GM21717 (cell line): ENCODE results near the gene SPATC1L.

Source experiments
- ATAC-seq: cut with Tn5 transposase; IDR thresholded peaks from one replicate; pipeline ENCODE4 v1.9.1; 2021; ENCODE audit warnings: mild to moderate bottlenecking, moderate library complexity; ENCODE audit not compliant: unreplicated experiment

Gene SPATC1L

DNA sequence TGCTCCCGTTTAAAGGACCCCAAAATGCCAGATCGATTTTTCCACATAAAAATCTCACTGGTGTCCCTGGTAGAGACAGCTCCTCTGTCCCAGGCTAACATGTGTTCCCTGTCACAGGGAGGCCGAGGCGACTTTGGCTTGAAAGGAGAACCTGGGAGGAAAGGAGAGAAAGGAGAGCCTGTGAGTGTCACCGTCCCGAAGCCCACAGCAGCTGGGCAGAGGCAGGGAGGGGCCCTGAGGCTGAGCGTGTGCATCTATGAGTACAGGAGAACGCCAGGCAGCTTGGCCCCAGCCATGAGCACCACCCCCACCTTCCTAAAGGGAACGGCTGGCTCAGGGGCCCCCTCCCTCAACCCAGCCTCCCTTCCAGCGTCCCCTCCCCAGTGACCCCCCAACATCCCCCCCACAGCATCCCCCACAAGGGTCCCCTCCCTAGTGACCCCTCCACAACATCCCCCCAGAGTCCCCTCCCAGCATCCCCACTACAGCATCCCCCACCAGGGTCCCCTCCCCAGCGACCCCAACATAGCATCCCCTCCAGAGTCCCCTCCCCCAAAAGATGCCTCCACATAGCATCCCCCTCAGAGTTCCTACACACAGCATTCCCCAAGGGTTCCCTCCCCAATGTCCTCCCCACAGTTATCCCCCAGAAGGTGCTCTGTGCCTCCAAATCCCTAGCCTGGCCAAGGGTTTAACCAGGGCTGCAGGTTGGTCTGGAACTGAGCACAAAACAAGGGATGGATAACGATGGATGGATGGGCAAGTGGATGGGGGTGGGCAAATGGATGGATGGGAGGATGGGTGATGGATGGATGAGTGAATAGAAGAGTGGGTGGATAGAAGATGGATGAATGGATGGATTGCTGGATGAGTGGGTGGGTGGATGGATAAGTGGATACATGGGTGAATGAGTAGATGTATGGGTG lies 61.2 kb downstream of the SPATC1L start:
- ATAC-seq = no peak

DNA sequence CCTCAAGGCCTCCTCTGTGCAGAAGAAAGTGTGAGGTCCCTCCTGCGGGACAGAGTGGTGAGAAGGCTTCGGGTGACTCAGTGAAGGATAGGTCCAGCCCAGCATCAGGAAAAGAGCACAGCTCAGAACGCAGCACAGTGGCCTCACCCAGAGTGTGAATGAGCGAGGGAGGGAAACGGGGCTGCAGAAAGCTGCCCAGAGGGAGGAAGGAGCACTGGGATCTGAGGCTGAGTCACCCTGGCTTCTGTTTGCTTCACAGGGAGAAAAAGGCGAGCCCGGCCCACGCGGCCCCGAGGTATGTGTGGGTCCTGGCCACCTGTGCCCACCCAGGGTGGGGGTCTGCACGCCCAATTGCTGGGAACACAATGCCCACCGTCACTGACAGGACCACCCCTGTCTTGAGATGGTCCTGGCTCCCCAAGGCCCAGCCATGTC lies 62.0 kb downstream of the SPATC1L start:
- ATAC-seq = no peak

DNA sequence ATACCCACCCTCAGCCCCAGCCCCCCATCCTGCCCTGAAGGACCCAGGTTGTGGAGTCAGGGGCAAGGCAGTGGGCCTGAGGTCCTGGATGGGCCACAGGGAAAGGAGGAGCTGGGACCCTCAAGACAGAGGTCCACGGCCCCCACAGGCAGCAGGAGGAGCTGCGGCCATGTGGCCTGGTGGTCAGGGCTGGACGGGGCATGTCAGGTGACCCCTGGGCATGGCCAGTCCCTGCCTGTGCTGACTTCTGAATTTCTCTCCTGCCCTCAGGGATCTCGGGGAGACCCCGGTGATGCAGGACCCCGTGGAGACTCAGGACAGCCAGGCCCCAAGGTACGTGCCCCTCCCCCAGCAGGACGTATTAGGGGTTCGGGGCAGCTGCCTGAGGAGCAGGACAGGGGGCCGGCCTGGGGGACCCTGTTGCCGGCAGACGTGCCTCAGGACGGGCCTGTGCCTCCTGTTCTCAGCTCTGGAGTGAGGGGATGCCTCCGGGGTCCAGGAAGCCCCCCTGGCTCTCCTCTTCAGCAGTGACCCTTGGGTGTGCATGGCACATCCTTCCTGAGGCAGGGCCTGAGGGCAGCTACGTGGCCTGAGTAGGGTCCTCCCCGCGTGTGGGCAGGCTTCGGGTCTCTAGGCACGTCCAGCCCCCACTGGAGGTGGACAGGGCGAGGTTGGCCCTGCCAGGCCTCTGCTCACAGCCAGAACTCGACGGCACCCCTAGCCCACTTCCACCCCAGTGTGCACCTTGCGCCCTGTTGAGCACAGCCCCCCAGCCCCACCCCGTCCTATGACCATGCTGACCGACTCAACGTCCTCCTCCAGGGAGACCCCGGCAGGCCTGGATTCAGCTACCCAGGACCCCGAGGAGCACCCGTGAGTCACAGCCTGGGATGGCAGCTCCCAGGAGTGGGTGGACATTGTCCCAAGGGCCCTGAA lies 62.7 kb downstream of the SPATC1L start:
- ATAC-seq = no peak

- ATAC-seq = no peak
Observed at GRCh38 chr21:46120301-46121285, 63.7 kb downstream of the SPATC1L start.

- ATAC-seq = no peak
Observed at GRCh38 chr21:46119637-46120271, 64.5 kb downstream of the SPATC1L start.

DNA sequence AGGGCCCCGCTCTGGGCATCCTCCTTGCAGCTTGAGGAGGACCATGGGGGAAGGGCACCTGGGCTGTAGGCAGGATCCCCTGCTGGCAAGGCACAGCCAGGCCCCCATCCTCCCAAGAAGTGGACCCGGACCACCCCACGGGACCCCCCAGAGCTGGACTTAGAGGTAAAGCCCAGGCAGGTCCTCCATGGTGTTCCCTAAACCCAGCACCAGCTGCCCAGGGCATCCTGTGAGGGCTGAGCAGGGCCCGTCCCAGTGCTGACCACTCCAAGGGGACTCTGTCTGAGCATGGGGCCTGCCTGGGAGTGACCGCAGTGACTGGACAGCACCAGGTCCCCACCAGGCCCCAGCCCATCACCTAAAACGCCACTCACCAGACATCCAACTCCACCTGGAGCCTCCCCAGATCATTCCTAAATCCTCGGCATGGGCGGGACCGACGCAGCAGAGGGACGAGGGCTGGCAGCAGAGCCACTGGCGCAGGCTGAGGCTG lies 65.1 kb downstream of the SPATC1L start:
- ATAC-seq = no peak

- no peak for ATAC-seq
Observed at GRCh38 chr21:46118316-46119143, 65.7 kb downstream of the SPATC1L start.

GRCh38 chr21:46117586-46118315 lies 66.5 kb downstream of the SPATC1L start:
- no peak for ATAC-seq

GRCh38 chr21:46116776-46117585 lies 67.3 kb downstream of the SPATC1L start:
- no peak for ATAC-seq

- ATAC-seq = no peak
Observed at GRCh38 chr21:46116189-46116775, 68.0 kb downstream of the SPATC1L start.

GRCh38 chr21:46115441-46116188 lies 68.6 kb downstream of the SPATC1L start:
- ATAC-seq = no peak

GRCh38 chr21:46114963-46115362 lies 69.3 kb downstream of the SPATC1L start:
- ATAC-seq = no peak

- ATAC-seq = no peak
Observed at GRCh38 chr21:46113497-46114176, 70.6 kb downstream of the SPATC1L start.

- ATAC-seq = no peak
Observed at GRCh38 chr21:46112725-46113215, 71.5 kb downstream of the SPATC1L start.
